CD14-positive monocyte (primary cell): Measurements from ENCODE around the gene WBP11. TPM values are rescaled to one million over a fixed set of nuclear protein-coding genes. Genes with fewer than 3 reads are reported as not detected.
"Not testable (repeated sequence)": the region's sequence is repeated elsewhere in the genome, so short reads cannot be mapped to it uniquely, and the experiment has no call there.

ENCODE experiments used
- DNase-seq, 3 donors: peaks; one replicate each; pipeline ENCODE4 v3.0.0-alpha.2; 2011 to 2022
- H2AFZ ChIP-seq: 2 replicates; pipeline ENCODE4 v1.6.0; 2012; ENCODE audit warnings: mild to moderate bottlenecking, low read depth, low read length, inconsistent platforms; ENCODE audit not compliant: insufficient read depth, poor library complexity, severe bottlenecking
- H3K27ac ChIP-seq, 2 donors: 1 replicate in 1 of 2; 2 replicates in 1 of 2; pipeline ENCODE4 v1.5.1; 2012 to 2013; ENCODE audit warnings: low read length in 2 of 2, control low read depth in 1 of 2, inconsistent platforms in 1 of 2, low read depth in 1 of 2, mild to moderate bottlenecking in 1 of 2
- H3K27me3 ChIP-seq, 2 donors: one replicate each; pipeline versions ENCODE4 v1.6.0 to v1.6.1; 2011 to 2013; ENCODE audit warnings: low read length in 2 of 2; ENCODE audit not compliant: control insufficient read depth in 2 of 2, insufficient read depth in 2 of 2
- H3K36me3 ChIP-seq, 2 donors: replicated peaks in 1 of 2; 1 replicate in 1 of 2; 2 replicates in 1 of 2; pipeline versions ENCODE4 v1.5.1 to v1.6.1; 2012 to 2013; ENCODE audit warnings: low read length in 2 of 2, control low read depth in 1 of 2, inconsistent platforms in 1 of 2, mild to moderate bottlenecking in 1 of 2; ENCODE audit not compliant: insufficient read depth in 2 of 2, control insufficient read depth in 1 of 2
- H3K4me1 ChIP-seq, 2 donors: 1 replicate in 1 of 2; 2 replicates in 1 of 2; pipeline versions ENCODE4 v1.5.1 to v1.6.1; 2012 to 2013; ENCODE audit warnings: low read length in 2 of 2, control low read depth in 1 of 2, inconsistent platforms in 1 of 2, mild to moderate bottlenecking in 1 of 2, moderate library complexity in 1 of 2; ENCODE audit not compliant: insufficient read depth in 2 of 2, control insufficient read depth in 1 of 2
- H3K4me2 ChIP-seq: replicated peaks from 2 replicates; pipeline ENCODE3; 2012; ENCODE audit warnings: low read length, moderate library complexity, mild to moderate bottlenecking; ENCODE audit not compliant: poor library complexity, severe bottlenecking; ENCODE audit errors: extremely low read depth
- H3K4me3 ChIP-seq, 3 experiments: fragments of 200-600 bp in 1 of 3; sonication (generic) in 1 of 3; replicated peaks in 1 of 3; 1 replicate in 2 of 3; 2 replicates in 1 of 3; pipeline ENCODE4 v1.5.1; 2011 to 2013; ENCODE audit warnings: low read length in 3 of 3, mild to moderate bottlenecking in 3 of 3, control low read depth in 2 of 3, low read depth in 2 of 3, inconsistent platforms in 1 of 3, moderate library complexity in 1 of 3
- H3K79me2 ChIP-seq: 2 replicates; pipeline ENCODE4 v1.6.0; 2012; ENCODE audit warnings: mild to moderate bottlenecking, control low read depth, inconsistent platforms, low read length, moderate library complexity; ENCODE audit not compliant: insufficient read depth
- H3K9ac ChIP-seq: 2 replicates; pipeline ENCODE4 v1.6.0; 2017; ENCODE audit warnings: low read length, mild to moderate bottlenecking; ENCODE audit not compliant: insufficient read depth, poor library complexity, severe bottlenecking
- H3K9me3 ChIP-seq, 2 donors: replicated peaks in 1 of 2; 1 replicate in 1 of 2; 2 replicates in 1 of 2; pipeline versions ENCODE4 v1.5.1 to v1.6.1; 2012 to 2013; ENCODE audit warnings: low read length in 2 of 2, control low read depth in 1 of 2; ENCODE audit not compliant: control insufficient read depth in 1 of 2, insufficient read depth in 1 of 2
- H4K20me1 ChIP-seq: 2 replicates; pipeline ENCODE4 v1.6.0; 2012; ENCODE audit warnings: mild to moderate bottlenecking, low read length, control low read depth, moderate library complexity; ENCODE audit not compliant: insufficient read depth
- H3K27ac Mint-ChIP-seq, 7 donors: one replicate each; pipeline ENCODE4 v1.8.0; 2020; ENCODE audit warnings: mild to moderate bottlenecking in 7 of 7, mixed read lengths in 7 of 7, moderate library complexity in 6 of 7, inconsistent platforms in 2 of 7
- H3K27me3 Mint-ChIP-seq, 3 donors: one replicate each; pipeline ENCODE4 v1.8.0; 2021 to 2022; ENCODE audit warnings: low read depth in 3 of 3, mild to moderate bottlenecking in 3 of 3, mixed read lengths in 3 of 3, moderate library complexity in 3 of 3, inconsistent platforms in 1 of 3
- H3K36me3 Mint-ChIP-seq, 2 donors: one replicate each; pipeline ENCODE4 v1.8.0; 2020; ENCODE audit warnings: mixed read lengths in 2 of 2, inconsistent platforms in 1 of 2, mild to moderate bottlenecking in 1 of 2
- H3K4me1 Mint-ChIP-seq: one replicate; pipeline ENCODE4 v1.8.0; 2020; ENCODE audit warnings: mild to moderate bottlenecking, mixed read lengths
- H3K4me3 Mint-ChIP-seq, 2 donors: one replicate each; pipeline ENCODE4 v1.8.0; 2020; ENCODE audit warnings: mild to moderate bottlenecking in 2 of 2, mixed read lengths in 2 of 2, moderate library complexity in 1 of 2
- H3K9me3 Mint-ChIP-seq, 7 donors: one replicate each; pipeline ENCODE4 v1.8.0; 2020 to 2022; ENCODE audit warnings: mixed read lengths in 7 of 7, mild to moderate bottlenecking in 6 of 7, moderate library complexity in 6 of 7, inconsistent platforms in 2 of 7
- WGBS: methylation state at CpG from one replicate; pipeline ENCODE4 v1.1.5; 2013; ENCODE audit warnings: missing lambda C conversion rate; ENCODE audit not compliant: insufficient coverage; 5-methylcytosine and 5-hydroxymethylcytosine counted together
- intact Hi-C, 2 donors: fragments of 100-400 bp; cut with micrococcal nuclease; formaldehyde crosslinking; loops; one replicate each; pipeline versions ENCODE4 v1.15.0 to v1.15.1; 2023
- polyA plus RNA-seq, 3 donors: library from polyadenylated mRNA; depleted of rRNA in 1 of 3; unstranded in 2 of 3; stranded (reverse) in 1 of 3; fragments of 300-500 nt in 2 of 3; fragments of >200 nt in 1 of 3; fragmentation: Illumina TruSeq in 2 of 3; gene quantifications; 1 replicate in 2 of 3; 2 replicates in 1 of 3; pipeline ENCODE4 v1.2.3, GENCODE V29; 2012 to 2021
- TF ChIP-seq, protein P1 (sequence below): fragments of 200-600 bp; IDR thresholded peaks from one replicate; pipeline ENCODE4 v1.8.0; 2022; ENCODE audit warnings: antibody characterized with exemption, mild to moderate bottlenecking

Gene WBP11
- polyA plus RNA-seq, 3 donors: 20.5 to 46.2 (median 29.2) TPM

DNA sequence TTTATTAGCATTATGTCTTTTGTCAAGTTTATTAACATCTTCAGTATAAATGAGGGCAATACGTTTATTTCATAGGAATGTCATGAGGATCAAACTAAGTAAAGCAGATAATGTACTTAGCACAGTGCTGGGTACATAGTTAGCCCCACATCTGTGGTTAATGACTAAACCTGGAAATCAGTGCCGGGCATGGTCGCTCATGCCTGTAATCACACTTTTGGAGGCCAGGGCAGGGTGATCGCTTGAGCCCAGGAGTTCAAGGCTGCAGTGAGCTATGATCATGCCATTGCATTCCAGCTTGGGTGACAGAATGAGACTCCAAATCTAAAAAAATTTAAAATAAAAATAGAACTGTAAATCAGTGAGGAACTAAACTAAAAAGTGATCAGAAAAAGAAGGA, 62.1 kb downstream of the WBP11 start:
- H3K9ac ChIP-seq: no peak overlapping the region
- no peak overlapping the region for H2AFZ ChIP-seq
- H3K27me3 Mint-ChIP-seq: peaks cover 1 to 3% (median 3%) of the 10 kb centered on the region in 3 donors
- TF ChIP-seq, protein P1, sequence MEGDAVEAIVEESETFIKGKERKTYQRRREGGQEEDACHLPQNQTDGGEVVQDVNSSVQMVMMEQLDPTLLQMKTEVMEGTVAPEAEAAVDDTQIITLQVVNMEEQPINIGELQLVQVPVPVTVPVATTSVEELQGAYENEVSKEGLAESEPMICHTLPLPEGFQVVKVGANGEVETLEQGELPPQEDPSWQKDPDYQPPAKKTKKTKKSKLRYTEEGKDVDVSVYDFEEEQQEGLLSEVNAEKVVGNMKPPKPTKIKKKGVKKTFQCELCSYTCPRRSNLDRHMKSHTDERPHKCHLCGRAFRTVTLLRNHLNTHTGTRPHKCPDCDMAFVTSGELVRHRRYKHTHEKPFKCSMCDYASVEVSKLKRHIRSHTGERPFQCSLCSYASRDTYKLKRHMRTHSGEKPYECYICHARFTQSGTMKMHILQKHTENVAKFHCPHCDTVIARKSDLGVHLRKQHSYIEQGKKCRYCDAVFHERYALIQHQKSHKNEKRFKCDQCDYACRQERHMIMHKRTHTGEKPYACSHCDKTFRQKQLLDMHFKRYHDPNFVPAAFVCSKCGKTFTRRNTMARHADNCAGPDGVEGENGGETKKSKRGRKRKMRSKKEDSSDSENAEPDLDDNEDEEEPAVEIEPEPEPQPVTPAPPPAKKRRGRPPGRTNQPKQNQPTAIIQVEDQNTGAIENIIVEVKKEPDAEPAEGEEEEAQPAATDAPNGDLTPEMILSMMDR: no peak
- no peak overlapping the region for H3K27ac Mint-ChIP-seq
- H3K4me1 ChIP-seq: no peaks in the 10 kb centered on the region
- no peaks in the 10 kb centered on the region for H3K36me3 Mint-ChIP-seq
- H3K36me3 ChIP-seq: no peaks in the 10 kb centered on the region
- no peaks in the 10 kb centered on the region for H3K27me3 ChIP-seq
- H3K79me2 ChIP-seq: no peaks in the 10 kb centered on the region
- DNase-seq: no peak
- H3K9me3 ChIP-seq: peaks cover 0 to 5% of the 10 kb centered on the region in 2 donors
- H4K20me1 ChIP-seq: no peaks in the 10 kb centered on the region
- no peak overlapping the region for H3K4me3 Mint-ChIP-seq
- intact Hi-C loops: no loop called here
- H3K27ac ChIP-seq: no peak overlapping the region
- no peak overlapping the region for H3K4me3 ChIP-seq
- no peaks in the 10 kb centered on the region for H3K4me1 Mint-ChIP-seq
- 100% methylated on average over 1 of the region's 4 CpGs for WGBS
- no peak overlapping the region for H3K4me2 ChIP-seq
- H3K9me3 Mint-ChIP-seq: peaks cover 3 to 18% (median 12%) of the 10 kb centered on the region in 7 donors

DNA sequence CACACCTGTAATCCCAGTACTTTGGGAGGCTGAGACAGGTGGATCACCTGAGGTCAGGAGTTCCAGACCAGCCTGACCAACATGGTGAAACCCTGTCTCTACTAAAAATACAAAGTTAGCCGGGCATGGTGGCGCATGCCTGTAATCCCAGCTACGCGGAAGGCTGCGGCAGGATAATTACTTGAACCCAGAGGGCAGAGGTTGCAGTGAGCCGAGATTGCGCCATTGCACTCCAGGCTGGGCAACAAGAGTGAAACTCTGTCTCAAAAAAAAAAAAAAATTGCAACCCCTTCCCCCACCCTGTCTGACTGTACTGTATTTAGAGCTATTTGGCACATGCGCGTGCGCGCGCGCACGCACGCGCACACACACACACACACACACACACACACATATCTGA, 66.8 kb downstream of the WBP11 start:
- H3K27ac Mint-ChIP-seq, H3K27me3 Mint-ChIP-seq: not testable (repeated sequence)

More for the DNA sequence above, 66.8 kb downstream of the WBP11 start:
- H2AFZ ChIP-seq, H3K36me3 Mint-ChIP-seq, H3K4me1 Mint-ChIP-seq, H3K4me2 ChIP-seq, H3K9me3 Mint-ChIP-seq, H4K20me1 ChIP-seq, H3K79me2 ChIP-seq, H3K4me3 ChIP-seq, H3K4me1 ChIP-seq, DNase-seq, H3K9me3 ChIP-seq, H3K4me3 Mint-ChIP-seq, H3K27me3 ChIP-seq, H3K27ac ChIP-seq, H3K36me3 ChIP-seq, intact Hi-C loops, H3K9ac ChIP-seq: not testable (repeated sequence)
- 100% methylated on average over 5 of the region's 16 CpGs for WGBS

Other genes starting within 250 kb of the WBP11 start
- gene PLBD1, start 235.6 kb downstream of the WBP11 start, polyA plus RNA-seq: 100 to 1,000 TPM; 317 to 876 (median 543) TPM
- under 1 TPM; 0.04 to 0.14 (median 0.10) TPM for gene GUCY2C, start 106.9 kb downstream of the WBP11 start, polyA plus RNA-seq
- under 1 TPM in 2 of 3 donors, not detected in 1; 0.11 to 0.46 TPM for gene C12orf60, start 192 bp upstream of the WBP11 start, polyA plus RNA-seq
- under 1 TPM in 1 of 3 donors, not detected in 2; 0.11 TPM for gene SMCO3, start 10.7 kb upstream of the WBP11 start, polyA plus RNA-seq
- not detected for gene ART4, start 40.0 kb upstream of the WBP11 start, polyA plus RNA-seq
- not detected for gene MGP, start 82.4 kb upstream of the WBP11 start, polyA plus RNA-seq
- gene ERP27, start 135.1 kb upstream of the WBP11 start, polyA plus RNA-seq: 1 to 10 TPM; 2.5 to 7.2 (median 2.5) TPM
- 1,000 to 10,000 TPM; 1,199 to 2,228 (median 1,854) TPM for gene ARHGDIB, start 158.1 kb upstream of the WBP11 start, polyA plus RNA-seq
- gene PDE6H, start 169.6 kb upstream of the WBP11 start, polyA plus RNA-seq: under 1 TPM in 2 of 3 donors, not detected in 1; 0.33 to 0.56 TPM